ENCODE data around the gene WWC2.

Gene WWC2

DNA sequence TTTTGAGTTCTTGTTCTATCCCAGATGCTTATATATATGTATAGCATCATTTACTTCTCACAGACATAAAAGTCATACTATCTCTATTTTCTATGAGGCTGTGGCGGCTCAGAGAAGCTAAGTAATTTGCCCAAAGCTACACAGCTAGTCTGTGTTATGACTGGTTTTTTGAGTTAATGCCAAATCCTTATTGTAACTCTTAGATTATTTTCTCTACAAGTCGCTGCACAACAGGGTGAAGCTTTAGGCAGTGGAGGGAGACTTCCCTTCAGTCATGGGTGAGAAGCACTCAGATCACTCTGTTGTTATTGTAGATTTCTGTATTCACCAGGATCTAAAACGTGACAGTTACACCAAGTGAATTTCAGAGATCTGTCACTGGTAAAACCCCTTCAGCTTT is 48.1 kb downstream of the WWC2 start:
- TF ChIP-seq, protein P1, sequence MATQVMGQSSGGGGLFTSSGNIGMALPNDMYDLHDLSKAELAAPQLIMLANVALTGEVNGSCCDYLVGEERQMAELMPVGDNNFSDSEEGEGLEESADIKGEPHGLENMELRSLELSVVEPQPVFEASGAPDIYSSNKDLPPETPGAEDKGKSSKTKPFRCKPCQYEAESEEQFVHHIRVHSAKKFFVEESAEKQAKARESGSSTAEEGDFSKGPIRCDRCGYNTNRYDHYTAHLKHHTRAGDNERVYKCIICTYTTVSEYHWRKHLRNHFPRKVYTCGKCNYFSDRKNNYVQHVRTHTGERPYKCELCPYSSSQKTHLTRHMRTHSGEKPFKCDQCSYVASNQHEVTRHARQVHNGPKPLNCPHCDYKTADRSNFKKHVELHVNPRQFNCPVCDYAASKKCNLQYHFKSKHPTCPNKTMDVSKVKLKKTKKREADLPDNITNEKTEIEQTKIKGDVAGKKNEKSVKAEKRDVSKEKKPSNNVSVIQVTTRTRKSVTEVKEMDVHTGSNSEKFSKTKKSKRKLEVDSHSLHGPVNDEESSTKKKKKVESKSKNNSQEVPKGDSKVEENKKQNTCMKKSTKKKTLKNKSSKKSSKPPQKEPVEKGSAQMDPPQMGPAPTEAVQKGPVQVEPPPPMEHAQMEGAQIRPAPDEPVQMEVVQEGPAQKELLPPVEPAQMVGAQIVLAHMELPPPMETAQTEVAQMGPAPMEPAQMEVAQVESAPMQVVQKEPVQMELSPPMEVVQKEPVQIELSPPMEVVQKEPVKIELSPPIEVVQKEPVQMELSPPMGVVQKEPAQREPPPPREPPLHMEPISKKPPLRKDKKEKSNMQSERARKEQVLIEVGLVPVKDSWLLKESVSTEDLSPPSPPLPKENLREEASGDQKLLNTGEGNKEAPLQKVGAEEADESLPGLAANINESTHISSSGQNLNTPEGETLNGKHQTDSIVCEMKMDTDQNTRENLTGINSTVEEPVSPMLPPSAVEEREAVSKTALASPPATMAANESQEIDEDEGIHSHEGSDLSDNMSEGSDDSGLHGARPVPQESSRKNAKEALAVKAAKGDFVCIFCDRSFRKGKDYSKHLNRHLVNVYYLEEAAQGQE (IDR thresholded peaks at IDR 0.05; ENCODE audit: low read depth), result no peak
- TF ChIP-seq NFIC (IDR thresholded peaks at IDR 0.05), result 0 out of 2 replicates have a peak, but pooled peaks have one; percentile 27

DNA sequence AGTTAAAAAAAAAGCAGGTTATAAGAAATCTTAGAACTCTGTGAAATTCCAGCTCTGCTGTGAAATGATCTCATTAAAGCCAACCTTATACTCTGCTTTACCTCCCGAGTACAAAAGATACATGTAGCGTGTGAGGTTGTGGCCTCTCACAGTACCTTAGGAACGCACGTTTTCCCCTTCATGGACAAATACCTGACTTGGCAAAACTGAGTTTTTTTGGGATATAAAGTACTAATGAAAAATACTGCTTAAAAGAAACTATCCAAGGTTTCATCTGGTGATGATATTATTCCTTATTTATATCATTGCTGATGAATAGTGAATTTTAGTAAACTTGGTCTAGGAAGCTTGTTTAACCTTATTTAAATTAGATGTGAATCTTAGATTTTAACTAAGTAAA is 48.9 kb downstream of the WWC2 start:
- TF ChIP-seq TEAD4 (IDR thresholded peaks at IDR 0.05), result no peak
- no peak for TF ChIP-seq EP300 (IDR thresholded peaks at IDR 0.05; ENCODE audit: borderline replicate concordance)
- TF ChIP-seq NFIC (IDR thresholded peaks at IDR 0.05), result no peak
- no peak for TF ChIP-seq TCF12 (IDR thresholded peaks at IDR 0.05; ENCODE audit: low read depth)
- TF ChIP-seq, protein P2, sequence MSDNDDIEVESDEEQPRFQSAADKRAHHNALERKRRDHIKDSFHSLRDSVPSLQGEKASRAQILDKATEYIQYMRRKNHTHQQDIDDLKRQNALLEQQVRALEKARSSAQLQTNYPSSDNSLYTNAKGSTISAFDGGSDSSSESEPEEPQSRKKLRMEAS (IDR thresholded peaks at IDR 0.05), result no peak
- no peak for TF ChIP-seq FOXM1 (IDR thresholded peaks at IDR 0.05; ENCODE audit: borderline replicate concordance, low read depth)
- no peak for TF ChIP-seq ZBTB7A (IDR thresholded peaks at IDR 0.05; ENCODE audit: low read depth)
- TF ChIP-seq RAD21 (IDR thresholded peaks at IDR 0.05; ENCODE audit: low read depth), result no peak
- TF ChIP-seq CEBPB (IDR thresholded peaks at IDR 0.05), result no peak
- TF ChIP-seq, protein P1 (IDR thresholded peaks at IDR 0.05; ENCODE audit: low read depth), result no peak
- TF ChIP-seq, protein P3, sequence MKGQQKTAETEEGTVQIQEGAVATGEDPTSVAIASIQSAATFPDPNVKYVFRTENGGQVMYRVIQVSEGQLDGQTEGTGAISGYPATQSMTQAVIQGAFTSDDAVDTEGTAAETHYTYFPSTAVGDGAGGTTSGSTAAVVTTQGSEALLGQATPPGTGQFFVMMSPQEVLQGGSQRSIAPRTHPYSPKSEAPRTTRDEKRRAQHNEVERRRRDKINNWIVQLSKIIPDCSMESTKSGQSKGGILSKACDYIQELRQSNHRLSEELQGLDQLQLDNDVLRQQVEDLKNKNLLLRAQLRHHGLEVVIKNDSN (IDR thresholded peaks at IDR 0.05), result no peak
- no peak for TF ChIP-seq YY1 (IDR thresholded peaks at IDR 0.05; ENCODE audit: low read depth)
- no peak for TF ChIP-seq CREB1 (IDR thresholded peaks at IDR 0.05; ENCODE audit: low read depth)

DNA sequence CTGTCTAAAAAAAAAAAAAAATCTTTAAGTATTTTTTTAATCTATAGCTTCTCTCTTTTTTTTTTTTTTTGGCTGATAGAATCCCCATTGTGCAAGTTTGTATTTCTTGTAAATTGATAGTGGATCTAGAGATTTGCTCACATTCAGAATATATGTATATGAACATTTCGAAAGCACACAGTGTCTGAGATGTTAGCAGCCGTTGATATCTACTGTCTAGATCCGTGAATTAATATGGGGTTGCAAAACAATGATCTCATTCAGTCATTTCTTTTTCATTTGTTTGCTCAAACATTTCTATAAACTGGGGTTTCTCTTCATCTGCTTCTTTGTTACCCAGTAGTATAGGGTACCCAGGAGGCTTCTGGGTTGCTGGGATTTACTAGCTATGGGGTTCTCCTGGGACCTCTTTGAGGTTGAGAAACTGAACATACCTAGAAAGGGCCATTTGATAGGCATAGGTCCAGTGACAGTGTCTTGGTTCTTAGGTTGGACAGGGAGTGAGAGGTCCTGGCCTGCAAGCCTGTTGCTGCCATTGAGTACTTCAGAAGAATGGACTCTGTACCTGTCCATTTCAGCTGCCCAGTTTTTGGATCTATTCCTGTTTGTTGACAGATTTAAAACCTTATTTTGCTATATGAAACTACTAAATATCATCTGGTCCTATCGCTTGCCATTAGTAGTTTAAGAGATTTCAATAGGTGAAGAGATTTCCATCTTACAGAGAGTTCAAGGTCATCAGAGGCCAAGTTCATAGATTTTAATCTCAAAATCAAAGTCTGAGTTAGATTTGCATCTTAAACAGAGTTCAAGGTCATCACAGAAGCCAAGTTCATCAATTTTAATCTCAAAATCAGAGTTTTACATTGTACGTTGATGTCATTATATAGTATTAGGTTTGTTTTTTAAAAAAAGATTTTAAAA is 50.8 kb downstream of the WWC2 start:
- TF ChIP-seq EGR1 (IDR thresholded peaks at IDR 0.05) (no peak), TCF12 (IDR thresholded peaks at IDR 0.05; ENCODE audit: low read depth) (no peak), NFIC (IDR thresholded peaks at IDR 0.05) (no peak), FOXM1 (IDR thresholded peaks at IDR 0.05; ENCODE audit: borderline replicate concordance, low read depth) (no peak), CREB1 (IDR thresholded peaks at IDR 0.05; ENCODE audit: low read depth) (no peak), TAF1 (IDR thresholded peaks at IDR 0.05; ENCODE audit: low read depth) (no peak), CEBPB (IDR thresholded peaks at IDR 0.05) (no peak), RAD21 (IDR thresholded peaks at IDR 0.05; ENCODE audit: low read depth) (no peak), ZBTB7A (IDR thresholded peaks at IDR 0.05; ENCODE audit: low read depth) (no peak), EP300 (IDR thresholded peaks at IDR 0.05; ENCODE audit: borderline replicate concordance) (no peak), TEAD4 (IDR thresholded peaks at IDR 0.05) (no peak), YY1 (IDR thresholded peaks at IDR 0.05; ENCODE audit: low read depth) (no peak)
- TF ChIP-seq, protein P3 (IDR thresholded peaks at IDR 0.05), result no peak
- TF ChIP-seq, protein P1 (IDR thresholded peaks at IDR 0.05; ENCODE audit: low read depth), result no peak
- TF ChIP-seq, protein P2 (IDR thresholded peaks at IDR 0.05), result no peak

DNA sequence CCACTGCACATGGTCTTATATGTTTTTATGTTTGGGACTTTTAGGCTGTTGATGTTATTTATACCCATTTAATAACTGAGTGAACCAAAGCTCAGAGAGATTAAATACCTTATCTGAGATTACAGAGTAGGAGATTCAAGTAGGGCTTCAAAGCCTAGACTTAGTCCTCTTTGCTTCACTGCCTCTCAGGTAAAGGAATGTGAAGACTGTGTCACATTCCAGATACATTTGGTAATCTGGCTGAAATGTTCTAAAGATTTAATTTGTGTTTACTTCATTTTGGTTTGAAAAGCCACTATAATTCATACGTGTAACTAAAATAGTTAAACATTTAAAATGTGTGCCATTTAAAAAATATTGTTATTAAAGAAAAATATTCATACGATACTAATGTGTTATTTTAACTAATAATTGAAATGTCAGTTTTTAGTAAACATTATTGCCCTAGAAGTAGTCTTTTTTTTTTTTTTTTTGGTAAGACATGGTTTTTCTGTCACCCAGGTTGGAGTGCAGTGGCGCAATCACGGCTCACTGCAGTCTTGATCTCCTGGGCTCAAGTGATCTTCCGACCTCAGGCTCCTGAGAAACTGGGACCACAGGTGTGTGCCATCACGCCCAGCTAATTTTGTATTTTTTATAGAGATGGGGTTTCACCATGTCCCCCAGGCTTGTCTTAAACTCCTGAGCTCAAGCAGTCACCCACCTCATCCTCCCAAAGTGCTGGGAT is 54.3 kb downstream of the WWC2 start:
- TF ChIP-seq EP300 (IDR thresholded peaks at IDR 0.05; ENCODE audit: borderline replicate concordance), result peak; percentile 57; the same call in 1 of the 2 replicates
- TF ChIP-seq CREB1 (IDR thresholded peaks at IDR 0.05; ENCODE audit: low read depth), result no peak
- TF ChIP-seq, protein P2 (IDR thresholded peaks at IDR 0.05), result peak; percentile 22; the same call in 1 of the 2 replicates
- TF ChIP-seq NFIC (IDR thresholded peaks at IDR 0.05), result 0 out of 2 replicates have a peak, but pooled peaks have one; percentile 28
- no peak; the same call in 1 of the 2 replicates for TF ChIP-seq TCF12 (IDR thresholded peaks at IDR 0.05; ENCODE audit: low read depth)
- 0 out of 2 replicates have a peak, but pooled peaks have one; percentile 51 for TF ChIP-seq FOXM1 (IDR thresholded peaks at IDR 0.05; ENCODE audit: borderline replicate concordance, low read depth)
- TF ChIP-seq CEBPB (IDR thresholded peaks at IDR 0.05), result peak; percentile 88
- TF ChIP-seq, protein P1 (IDR thresholded peaks at IDR 0.05; ENCODE audit: low read depth), result no peak
- peak; percentile 82 for TF ChIP-seq TEAD4 (IDR thresholded peaks at IDR 0.05)

Data from Ishikawa (cell line).